ENCODE results near the gene CD300LB.
"Not testable (repeated sequence)": the region's sequence is repeated elsewhere in the genome, so short reads cannot be mapped to it uniquely, and the experiment has no call there.

The CD300LB gene

DNA sequence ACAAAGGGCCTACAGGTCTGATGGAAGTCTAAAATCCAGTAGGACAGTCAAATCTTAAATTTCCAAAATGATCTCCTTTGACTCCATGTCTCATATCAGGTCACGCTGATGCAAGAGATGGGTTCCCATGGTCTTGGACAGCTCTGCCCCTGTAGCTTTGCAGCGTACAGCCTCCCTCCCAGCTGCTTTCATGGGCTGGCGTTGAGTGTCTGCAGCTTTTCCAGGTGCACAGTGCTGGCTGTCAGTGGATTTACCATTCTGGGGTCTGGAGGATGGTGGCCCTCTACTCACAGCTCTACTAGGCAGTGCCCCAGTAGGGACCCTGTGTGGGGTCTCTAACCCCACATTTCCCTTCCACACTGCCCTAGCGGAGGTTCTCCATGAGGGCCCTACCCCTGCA is 43.0 kb downstream of the CD300LB start:
- not testable (repeated sequence) for DNase-seq

- no peak for DNase-seq
These were observed 45.4 kb downstream of the CD300LB start for GRCh38 chr17:74485841-74486240.

DNA sequence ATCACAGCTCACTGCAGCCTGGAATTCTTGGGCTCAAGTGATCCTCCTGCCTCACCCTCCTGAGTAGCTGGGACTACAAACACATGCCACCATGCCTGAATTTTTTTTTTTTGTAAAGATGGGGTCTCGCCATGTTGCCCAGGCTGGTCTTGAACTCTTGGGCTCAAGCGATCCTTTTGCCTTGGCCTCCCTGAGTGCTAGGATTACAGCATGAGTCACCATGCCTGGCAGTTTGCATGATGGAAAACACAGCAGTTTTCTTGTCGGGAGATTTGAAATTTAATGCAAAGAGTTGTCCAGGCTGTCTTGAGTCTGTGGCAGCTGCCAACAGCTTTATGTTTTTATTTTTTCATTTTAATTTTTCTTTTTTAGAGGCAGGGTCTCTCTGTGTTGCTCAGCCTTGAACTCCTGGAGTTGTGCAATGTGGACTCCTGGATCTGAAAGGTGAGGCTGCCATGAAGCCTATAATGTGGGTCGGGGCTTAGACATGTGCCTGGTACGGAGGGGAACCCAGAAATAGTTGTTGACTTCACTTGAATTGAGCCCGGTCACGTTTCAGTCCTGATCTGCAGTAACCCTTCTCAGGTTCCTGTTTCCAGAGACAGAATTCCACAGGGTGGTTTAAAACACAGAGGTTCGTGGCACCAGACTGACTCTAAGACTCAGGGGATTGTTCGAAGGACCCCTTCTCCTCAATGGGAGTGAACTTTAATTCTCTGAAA is 46.1 kb downstream of the CD300LB start:
- no peak for DNase-seq

- no peak for DNase-seq
These were observed 47.2 kb downstream of the CD300LB start for GRCh38 chr17:74484066-74484465.

DNA sequence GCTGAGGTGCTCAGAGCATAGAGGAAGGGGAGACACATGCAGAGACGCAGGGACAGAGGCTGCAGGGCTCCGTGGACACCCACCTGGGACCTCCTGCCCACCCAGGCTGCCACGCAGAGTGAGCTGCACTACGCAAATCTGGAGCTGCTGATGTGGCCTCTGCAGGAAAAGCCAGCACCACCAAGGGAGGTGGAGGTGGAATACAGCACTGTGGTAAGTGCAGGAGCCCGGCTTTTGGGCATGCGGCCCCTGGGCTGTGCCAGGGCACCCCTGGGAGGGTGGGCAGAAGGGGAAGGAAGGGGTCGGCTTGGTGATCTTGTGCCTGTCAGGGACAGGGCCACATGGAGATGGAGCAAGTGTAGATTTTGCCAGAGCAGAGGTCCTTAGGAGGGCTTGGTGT is 49.7 kb downstream of the CD300LB start:
- DNase-seq = no peak

DNA sequence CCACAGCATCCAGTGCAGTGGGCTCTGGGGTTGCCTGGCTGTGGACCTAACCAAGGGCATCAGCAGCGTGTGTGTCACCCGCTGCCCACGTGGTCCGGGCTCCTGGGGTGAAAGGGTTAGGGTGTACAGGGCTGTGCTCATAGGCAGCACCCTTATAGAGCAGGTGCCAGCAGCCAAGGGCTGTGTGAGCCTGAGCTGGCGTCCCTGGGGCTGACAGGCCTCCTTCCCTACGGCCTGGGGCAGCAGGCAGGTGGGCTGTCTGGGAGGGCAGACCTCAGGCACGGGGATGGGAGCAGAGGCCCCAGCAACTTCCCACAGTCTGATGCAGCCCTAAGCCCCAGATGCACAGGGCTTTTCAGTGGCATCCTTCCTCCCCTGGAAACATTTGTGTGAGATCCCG is 51.0 kb downstream of the CD300LB start:
- DNase-seq = no peak

- no peak for DNase-seq
These were observed 52.7 kb downstream of the CD300LB start for GRCh38 chr17:74478420-74479100.

DNA sequence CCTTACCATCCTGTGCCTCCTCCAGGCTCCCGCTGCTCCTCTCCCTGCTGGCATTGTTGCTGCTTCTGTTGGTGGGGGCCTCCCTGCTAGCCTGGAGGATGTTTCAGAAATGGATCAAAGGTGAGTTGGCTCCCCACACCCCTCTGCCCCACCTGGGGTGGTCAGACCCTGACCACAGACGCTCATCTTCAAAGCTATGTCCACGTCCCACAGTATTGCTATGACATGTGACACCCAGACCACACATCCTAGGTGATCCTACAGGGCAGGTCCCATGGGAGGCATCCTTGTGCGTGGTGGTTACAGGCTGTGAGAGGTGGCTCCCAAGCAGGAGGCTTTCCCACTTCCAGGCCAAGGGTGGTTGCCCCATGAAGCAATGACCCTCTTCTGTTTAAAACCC is 53.9 kb downstream of the CD300LB start:
- DNase-seq = no peak

GRCh38 chr17:74475189-74475588 is 56.1 kb downstream of the CD300LB start:
- no peak for DNase-seq

DNA sequence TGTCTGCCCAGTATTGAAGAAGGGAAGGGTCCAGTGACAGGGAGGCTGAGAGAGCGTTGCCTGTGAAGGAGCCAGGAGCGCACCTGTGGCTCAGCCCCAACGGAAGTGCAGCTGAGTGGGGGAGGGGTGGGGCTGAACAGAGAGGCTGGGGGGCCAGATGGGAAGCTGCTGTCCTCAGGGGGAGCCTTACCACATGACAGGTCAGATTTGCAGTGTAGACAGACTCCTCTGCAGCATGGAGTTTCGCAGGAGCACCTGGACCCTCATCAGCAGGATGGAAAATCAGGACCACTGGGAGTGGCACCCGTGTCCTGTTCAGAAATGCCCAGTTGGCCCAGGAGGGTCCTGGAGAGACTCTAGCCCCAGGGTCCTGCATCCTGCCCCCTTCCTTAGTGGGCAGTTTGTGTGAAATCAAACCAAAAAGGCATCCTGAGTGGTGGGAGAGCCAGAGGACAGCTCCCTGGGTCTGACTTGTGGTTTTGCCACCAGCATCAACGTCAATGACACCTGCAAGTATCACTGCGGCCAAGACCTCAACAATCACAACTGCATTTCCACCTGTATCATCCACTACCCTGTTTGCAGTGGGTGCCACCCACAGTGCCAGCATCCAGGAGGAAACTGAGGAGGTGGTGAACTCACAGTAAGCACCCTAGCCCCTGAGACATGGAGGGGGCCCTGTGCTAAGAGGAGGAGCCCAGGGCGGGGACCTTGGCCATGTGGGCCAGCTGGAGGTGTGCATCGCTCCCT is 57.1 kb downstream of the CD300LB start:
- DNase-seq = no peak

DNA sequence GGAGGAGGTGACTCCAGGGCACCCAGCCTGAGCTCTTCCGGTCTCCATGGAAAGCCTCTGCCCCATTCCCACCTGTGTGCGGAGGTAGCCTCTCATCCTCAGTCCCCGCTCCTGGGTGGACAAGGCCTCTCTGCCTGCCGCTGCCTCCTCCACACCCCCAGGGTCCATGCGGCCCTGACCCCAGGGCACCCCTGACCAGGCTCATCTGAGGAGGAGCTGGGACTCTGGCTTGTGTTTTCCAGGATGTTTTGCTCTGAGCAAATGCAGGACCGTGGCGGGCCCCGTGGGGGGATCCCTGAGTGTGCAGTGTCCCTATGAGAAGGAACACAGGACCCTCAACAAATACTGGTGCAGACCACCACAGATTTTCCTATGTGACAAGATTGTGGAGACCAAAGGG is 58.0 kb downstream of the CD300LB start:
- no peak for DNase-seq

GRCh38 chr17:74472890-74473289 is 58.4 kb downstream of the CD300LB start:
- no peak for DNase-seq

GRCh38 chr17:74471341-74471740 is 59.9 kb downstream of the CD300LB start:
- DNase-seq = no peak

All from 8988T (cell line).